DMS53 treated with DMSO at 0.1 percent for 48 hours (cell line): ENCODE data around the gene ABCF2.
A peak's percentile ranks its signal among the peaks of the same experiment; 100 is the strongest.

Source experiments
- DNase-seq: peaks from one replicate; lab custom pipeline; 2025; ENCODE audit not compliant: unreplicated experiment; lab: John Stamatoyannopoulos, UW

The ABCF2 gene

DNA sequence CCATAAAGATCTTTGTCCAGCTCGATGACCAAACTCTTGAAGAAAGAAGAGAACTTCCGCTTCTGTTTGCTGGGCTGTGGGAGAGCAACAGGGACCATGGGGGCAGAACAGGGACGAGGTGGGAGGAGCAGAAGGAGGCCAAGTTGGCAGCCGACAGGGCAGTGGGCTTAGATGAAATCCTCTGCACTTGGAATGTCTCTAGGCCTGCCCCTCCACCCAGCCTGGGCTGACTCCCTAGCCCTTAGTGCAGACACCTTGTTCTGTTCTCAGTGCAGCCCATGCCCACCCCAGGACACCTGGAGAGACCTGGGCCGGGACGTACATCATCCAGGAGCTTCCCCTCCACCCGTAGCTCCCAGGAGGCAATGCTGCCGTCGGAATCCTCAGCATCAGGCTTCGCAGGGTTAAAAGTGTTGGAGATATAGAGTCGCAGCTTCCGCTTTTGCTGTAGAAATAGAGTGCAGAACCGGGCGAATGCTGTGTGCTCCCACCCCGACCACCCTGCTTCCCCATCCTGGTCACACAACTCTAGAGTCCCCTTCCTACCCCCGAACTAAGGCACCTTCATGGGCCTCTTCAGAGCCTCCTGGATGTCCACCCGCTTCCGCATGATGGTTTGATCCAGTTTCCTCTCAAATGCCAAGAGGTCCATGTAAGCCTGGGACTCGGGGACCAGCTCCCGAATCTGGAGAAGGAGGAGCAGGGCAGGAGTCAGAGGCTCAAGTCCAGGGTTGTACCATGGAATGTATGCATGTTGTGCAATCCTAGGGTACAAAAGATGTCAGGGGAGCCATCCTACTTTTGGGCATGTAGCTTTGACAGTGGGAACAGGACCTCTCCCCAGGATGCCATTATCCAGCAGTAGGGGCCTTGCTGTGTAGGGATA lies 15.4 kb upstream of the ABCF2 start:
- DNase-seq: no peak

- no peak for DNase-seq
Measured at GRCh38 chr7:151241755-151242096, 14.7 kb upstream of the ABCF2 start.

DNA sequence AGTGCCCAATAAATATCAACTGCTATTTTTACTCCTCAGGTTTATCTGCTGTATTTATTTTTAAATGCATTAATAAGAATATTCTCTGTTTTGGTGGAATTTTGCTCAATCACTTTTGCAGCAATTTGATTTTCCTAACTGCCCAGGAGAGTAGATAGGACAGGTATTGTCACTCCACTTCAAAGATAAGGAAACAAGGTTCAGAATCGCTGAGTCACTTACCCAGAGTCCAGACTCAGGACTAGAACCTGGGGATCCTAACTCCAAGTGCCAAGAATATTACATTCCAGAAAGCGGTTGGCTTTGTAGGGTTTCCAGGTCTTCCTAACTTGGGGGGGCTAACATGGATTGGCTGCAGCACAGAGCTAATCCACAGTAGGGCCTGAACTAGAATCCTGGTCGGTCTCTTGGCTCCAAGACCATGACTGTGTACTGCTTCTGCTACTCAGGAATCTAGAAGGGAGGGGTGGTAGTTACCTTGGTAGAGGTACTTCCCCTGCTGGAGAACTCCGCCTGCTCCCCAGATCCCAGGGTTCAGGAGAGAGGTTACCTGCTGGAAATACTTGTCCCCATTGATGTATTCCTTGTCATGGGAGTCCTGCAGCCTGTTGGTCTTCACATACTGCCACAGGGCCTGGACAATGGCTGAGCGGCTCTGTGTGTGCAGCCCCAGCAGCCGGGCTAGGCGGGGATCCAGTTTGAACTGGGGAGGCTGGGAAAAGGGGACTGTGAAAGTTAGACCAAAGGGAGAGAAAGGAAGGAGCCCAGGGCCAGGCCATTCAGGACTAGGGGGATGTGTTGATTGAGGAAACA lies 14.1 kb upstream of the ABCF2 start:
- DNase-seq: no peak

GRCh38 chr7:151240536-151240935 lies 13.5 kb upstream of the ABCF2 start:
- no peak for DNase-seq

DNA sequence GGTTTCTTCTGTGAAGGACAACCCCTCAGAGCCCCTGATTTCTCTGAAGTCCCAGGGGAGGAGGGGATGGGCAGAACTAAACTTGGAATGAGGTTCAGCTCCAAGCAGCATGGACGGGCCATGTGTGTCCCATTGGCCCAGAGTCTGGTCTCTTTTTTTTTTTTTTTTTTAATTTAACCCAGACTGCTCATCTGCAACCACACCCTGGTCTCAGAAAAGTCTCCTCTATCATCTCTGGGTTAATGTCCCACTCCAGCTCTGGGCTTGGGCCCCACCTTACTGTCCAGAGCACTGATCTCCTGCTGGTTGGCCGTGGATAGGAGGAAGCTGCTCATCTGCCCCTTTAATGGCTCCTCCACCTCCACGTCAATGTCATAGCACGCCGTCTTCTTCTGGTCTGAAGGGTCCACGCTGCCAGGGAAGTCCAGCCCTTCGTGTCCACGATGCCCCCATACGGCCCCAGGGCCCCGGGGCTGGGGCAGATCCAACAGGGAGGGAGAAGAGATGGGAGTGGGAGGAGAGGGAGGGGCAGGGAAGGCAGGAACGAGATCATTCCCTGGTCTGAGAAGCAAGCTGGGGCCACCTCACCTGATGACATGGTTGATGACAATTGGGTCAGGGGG lies 12.9 kb upstream of the ABCF2 start:
- no peak for DNase-seq

- DNase-seq: no peak
Measured at GRCh38 chr7:151238924-151239836, 12.2 kb upstream of the ABCF2 start.

- DNase-seq: no peak
Measured at GRCh38 chr7:151238190-151238810, 11.3 kb upstream of the ABCF2 start.

DNA sequence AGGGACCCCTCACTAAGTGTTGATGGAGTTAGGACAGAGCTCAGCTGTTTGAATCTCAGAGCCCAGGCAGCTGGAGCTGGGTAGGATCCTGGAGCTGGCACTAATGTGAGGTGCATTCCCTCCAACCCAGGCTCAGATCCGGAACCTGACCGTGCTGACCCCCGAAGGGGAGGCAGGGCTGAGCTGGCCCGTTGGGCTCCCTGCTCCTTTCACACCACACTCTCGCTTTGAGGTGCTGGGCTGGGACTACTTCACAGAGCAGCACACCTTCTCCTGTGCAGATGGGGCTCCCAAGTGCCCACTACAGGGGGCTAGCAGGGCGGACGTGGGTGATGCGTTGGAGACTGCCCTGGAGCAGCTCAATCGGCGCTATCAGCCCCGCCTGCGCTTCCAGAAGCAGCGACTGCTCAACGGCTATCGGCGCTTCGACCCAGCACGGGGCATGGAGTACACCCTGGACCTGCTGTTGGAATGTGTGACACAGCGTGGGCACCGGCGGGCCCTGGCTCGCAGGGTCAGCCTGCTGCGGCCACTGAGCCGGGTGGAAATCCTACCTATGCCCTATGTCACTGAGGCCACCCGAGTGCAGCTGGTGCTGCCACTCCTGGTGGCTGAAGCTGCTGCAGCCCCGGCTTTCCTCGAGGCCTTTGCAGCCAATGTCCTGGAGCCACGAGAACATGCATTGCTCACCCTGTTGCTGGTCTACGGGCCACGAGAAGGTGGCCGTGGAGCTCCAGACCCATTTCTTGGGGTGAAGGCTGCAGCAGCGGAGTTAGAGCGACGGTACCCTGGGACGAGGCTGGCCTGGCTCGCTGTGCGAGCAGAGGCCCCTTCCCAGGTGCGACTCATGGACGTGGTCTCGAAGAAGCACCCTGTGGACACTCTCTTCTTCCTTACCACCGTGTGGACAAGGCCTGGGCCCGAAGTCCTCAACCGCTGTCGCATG lies 10.5 kb upstream of the ABCF2 start:
- DNase-seq: no peak

DNA sequence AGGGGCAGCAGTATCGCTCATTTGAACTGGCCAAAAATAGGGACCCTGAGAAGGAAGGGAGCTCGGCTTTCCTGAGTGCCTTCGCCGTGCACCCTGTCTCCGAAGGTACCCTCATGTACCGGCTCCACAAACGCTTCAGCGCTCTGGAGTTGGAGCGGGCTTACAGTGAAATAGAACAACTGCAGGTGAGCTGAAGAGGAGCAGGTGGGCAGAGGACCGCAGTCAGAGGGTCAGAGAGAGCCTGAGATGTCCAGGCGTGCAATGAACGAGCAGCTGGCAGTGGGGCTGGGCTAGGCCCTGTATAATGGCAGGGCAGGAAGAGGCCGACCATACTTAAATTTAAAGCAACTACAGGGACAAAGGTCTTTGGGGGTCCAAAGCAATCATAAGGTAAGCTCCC lies 9.4 kb upstream of the ABCF2 start:
- no peak for DNase-seq

DNA sequence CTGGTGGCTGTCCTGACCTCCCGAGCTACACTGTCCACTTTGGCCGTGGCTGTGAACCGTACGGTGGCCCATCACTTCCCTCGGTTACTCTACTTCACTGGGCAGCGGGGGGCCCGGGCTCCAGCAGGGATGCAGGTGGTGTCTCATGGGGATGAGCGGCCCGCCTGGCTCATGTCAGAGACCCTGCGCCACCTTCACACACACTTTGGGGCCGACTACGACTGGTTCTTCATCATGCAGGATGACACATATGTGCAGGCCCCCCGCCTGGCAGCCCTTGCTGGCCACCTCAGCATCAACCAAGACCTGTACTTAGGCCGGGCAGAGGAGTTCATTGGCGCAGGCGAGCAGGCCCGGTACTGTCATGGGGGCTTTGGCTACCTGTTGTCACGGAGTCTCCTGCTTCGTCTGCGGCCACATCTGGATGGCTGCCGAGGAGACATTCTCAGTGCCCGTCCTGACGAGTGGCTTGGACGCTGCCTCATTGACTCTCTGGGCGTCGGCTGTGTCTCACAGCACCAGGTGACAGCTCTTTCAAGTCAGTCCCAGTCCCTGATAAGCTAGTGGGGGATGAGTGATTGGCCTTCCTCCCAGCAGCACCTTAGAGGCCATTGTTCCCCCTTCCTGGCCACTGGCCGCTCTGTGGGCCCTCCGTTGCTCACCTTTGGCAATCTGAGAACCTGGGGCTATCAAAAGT lies 8.2 kb upstream of the ABCF2 start:
- DNase-seq: no peak

- DNase-seq: no peak
Measured at GRCh38 chr7:151233804-151234203, 6.8 kb upstream of the ABCF2 start.

DNA sequence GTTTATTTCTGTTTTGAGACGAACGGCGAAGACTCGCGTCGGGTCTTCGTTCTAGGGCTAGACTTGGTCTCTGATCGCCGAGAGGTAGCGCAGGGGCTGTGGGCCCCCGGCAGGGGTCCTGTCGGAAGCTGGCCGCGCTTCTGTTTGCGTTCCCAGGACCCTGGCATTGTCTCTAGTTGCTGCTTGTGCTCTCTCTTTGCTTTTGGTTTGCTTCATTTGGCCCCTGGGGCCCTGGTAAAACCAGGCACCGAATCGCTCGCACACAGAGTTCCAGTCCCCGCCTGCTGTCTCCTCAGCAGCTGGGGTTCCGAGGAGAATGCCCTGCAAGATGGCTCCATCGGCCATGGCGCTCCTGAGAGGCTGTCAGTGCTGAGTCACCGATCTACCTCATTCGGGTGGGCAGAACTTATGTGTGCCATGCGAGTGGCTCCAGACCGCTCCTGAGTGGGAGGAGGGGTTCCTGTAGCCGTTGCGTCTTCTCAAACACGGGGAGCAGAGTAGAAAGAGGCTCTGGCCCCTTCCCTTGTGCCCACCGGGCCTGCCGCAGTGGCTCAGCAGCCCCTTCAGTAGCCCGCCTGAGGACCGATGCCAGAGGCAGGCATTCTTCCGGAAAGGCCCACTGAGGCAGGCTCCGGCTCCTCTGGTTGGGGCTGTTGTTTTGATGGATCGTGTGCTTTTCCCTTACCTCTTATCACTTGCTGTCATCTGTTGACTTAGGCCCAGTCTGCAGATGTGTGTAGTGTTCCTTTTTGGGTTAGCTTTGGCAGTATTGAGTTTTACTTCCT lies 6.1 kb upstream of the ABCF2 start:
- DNase-seq: no peak

DNA sequence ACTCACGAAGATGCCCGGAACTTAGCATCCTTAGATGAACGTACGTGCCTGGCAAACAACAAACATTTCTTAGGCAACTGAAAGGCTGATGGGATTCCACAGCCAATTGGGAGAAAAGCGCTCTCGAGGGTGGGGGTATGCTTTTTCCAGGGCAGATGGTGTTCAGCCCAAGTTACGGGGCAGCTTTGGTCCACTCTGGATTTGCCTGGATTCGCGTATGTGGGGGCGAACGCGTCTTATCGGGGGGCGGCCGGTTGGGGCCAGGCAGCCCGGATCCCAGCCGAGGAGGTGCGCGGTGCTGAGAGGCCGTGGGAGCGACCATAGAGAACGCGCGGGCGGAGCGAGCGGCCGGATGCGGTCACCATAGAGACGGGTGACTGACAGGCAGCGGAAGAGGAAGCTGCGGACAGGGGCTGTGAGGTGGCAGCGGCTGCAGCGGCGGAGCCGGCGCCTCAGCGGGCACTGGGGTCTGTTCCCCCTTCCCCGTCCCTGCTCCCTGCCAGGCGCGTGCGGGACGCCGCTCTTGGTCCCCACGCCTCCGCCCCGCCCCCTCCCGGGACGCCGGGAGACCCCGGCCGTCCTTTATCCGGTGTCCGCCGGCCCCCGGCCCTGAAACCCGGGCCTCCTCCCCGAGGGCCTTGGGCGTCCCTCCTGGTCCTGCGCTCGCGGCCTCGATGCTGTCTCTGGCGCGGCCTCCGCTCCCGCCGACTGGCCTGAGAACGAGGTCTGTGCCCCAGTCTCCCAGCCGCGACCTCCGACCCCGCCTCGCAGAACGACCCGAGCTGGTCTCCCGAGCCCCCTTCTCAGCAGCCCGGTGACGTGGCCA lies 5.3 kb upstream of the ABCF2 start, which contains the start of gene CHPF2:
TSS of gene CHPF2 (plus strand) at position 393 of the 826 bp plus-strand sequence. CDS start 1,529 bp downstream, outside the sequence.
- peak; percentile 84 for DNase-seq

- DNase-seq: no peak
Measured at GRCh38 chr7:151231080-151231479, 4.1 kb upstream of the ABCF2 start.

DNA sequence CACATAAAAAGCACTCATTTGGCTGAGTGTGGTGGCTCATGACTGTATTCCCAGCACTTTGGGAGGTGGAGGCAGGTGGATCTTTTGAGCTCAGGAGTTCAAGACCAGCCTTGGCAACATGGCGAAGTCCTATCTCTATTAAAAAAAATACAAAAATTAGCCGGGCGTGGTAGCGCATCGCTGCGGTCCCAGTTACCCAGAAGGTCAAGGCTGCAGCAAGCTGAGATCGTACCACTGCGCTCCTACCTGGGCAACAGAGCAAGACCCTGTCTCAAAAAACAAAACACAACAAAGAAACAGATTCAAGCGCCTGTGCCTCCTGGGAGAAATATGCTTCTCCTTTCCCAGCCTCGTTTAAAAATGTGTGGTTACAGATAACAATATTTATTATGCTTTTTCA lies 2.2 kb upstream of the ABCF2 start:
- no peak for DNase-seq

DNA sequence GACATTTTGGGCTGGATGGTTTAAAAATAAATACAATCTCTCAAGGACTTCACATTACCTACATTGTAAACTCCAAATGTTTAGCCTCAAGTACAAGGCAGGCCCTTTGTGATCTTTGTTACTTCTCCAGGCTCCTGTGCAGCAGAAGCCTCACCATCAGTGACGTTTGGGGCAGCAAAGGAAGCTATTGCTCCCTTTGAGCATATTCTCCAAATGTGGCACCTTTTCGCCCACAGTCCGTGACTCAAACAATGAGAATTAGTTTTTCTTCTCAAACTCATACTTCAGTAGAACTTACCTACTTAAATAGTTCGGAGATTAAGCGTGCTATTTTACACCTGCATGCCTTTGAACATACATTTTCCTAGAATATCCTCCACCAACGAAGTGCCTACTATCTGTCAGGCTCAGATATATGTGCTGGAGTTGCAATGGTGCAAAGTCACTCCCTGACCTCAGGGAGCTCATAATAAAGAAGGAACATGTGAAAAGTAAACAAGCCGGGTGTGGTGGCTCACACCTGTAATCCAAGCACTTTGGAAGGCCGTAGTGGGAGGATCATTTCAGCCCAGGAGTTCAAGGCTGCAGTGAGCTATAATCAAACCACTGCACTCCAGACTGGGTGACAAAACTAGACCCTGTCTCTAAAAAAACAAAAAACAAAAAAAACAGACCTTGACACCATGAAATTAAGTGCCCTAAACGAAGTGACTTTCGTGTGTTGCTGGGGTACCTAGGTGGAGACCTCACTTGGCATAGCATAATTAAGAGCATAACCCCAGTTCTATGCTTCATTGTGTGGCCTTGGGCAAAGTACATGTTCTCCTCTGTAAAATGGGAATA lies 1.2 kb upstream of the ABCF2 start:
- no peak for DNase-seq
